Vagina (tissue), 2 donors: ENCODE results near the gene PXDN. TPM values are rescaled to one million over a fixed set of nuclear protein-coding genes. Genes with fewer than 3 reads are reported as not detected.

ENCODE experiments used
- DNase-seq, 2 donors: peaks; one replicate each; pipeline ENCODE4 v3.0.0-alpha.2; 2017; ENCODE audit errors: extremely low spot score in 2 of 2
- H3K27ac ChIP-seq: fragments of 200-600 bp; sonication (generic); one replicate; pipeline ENCODE4 v1.5.1; 2019
- H3K27me3 ChIP-seq: fragments of 200-600 bp; sonication (generic); one replicate; pipeline ENCODE4 v1.5.1; 2019
- H3K36me3 ChIP-seq, 2 donors: fragments of 200-600 bp; sonication (generic); one replicate each; pipeline ENCODE4 v1.5.1; 2017 to 2019
- H3K4me1 ChIP-seq: fragments of 200-600 bp; sonication (generic); one replicate; pipeline ENCODE4 v1.5.1; 2019
- H3K4me3 ChIP-seq, 2 donors: fragments of 200-600 bp; sonication (generic); 1 replicate in 1 of 2; 2 replicates in 1 of 2; pipeline ENCODE4 v1.5.1; 2016 to 2019
- H3K9me3 ChIP-seq: fragments of 200-600 bp; sonication (generic); one replicate; pipeline ENCODE4 v1.5.1; 2019
- POLR2A ChIP-seq, 2 donors: fragments of 450-650 bp; IDR thresholded peaks; one replicate each; pipeline ENCODE4 v1.6.1; 2017; ENCODE audit warnings: antibody characterized with exemption in 2 of 2, mild to moderate bottlenecking in 2 of 2, moderate library complexity in 2 of 2
- POLR2AphosphoS5 ChIP-seq, 2 donors: sonication (generic); formaldehyde crosslinking; IDR thresholded peaks; one replicate each; pipeline ENCODE4 v1.9.0; 2017; ENCODE audit warnings: antibody characterized with exemption in 2 of 2, mild to moderate bottlenecking in 2 of 2, low read depth in 1 of 2; ENCODE audit not compliant: insufficient read depth in 1 of 2
- intact Hi-C: fragments of 100-400 bp; cut with DNase I; formaldehyde crosslinking; loops from one replicate; pipeline ENCODE4 v1.15.1; 2023
- total RNA-seq: library from RNA; depleted of rRNA; stranded (reverse); fragments of >200 nt; gene quantifications from one replicate; pipeline ENCODE4 v1.2.3, GENCODE V29; 2016
- TF ChIP-seq, protein P1 (sequence below), 3 experiments: fragments of 450-650 bp in 2 of 3; fragments of 200-600 bp in 1 of 3; sonication (generic) in 1 of 3; IDR thresholded peaks; one replicate each; pipeline ENCODE4 v1.5.1; 2017 to 2019; ENCODE audit warnings: antibody characterized with exemption in 3 of 3, mild to moderate bottlenecking in 2 of 3, moderate library complexity in 2 of 3

The PXDN gene
- total RNA-seq, 1 donor from 2014 or later: 33.6 TPM

DNA sequence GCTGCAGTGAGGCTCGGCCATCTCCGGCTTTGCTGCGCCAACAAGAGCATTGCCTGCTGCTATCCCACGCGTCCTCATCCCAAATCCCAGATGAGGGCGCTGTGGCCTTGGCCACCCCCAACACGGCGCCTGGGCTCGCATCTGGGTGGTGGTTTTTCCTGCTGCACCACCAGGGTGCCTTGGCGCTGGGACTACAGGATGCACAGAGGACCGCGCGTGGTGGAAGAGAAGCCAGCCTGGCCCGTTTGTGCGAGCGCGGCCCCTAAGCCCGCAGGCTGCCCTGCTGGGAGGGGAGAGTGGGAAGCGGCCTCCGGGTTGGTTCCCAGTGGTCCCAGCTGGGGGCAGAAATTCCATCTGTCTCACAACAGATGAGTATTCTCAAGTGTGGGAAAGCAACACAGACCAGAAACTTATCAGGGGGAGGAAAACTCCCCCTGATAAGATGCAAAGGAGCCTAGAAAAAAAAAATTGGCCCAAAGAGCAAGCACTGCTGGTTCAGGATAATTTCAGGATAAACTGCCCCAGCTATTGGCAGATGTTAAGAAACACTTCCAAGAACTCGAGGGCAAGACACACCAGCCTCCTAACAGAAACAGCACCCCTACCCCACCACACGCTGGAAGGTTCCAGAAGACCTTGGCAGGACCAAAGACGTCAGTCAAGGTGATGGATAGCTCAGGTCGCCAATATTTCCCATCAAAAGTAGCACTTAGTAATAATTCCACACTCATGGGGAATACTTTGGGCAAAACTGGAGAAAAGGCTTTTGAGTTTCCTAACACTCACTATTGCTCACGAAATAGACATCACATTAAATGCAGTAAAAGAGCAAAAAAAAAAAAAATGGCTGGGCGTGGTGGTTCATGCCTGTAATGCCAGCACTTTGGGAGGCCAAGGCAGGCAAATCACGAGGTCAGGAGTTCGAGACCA, 152.1 kb downstream of the PXDN start:
- Histone ChIP-seq H3K4me1 (peaks cover 16% of the 10 kb centered on the region), H3K27ac (peak overlapping the region; percentile 16), H3K27me3 (no peaks in the 10 kb centered on the region), H3K9me3 (no peaks in the 10 kb centered on the region), H3K4me3 (peak overlapping the region in 1 of 2 donors; percentile 13), H3K36me3 (no peaks in the 10 kb centered on the region)
- intact Hi-C loops: loop anchor here (5.0 kb wide), 1 partner anchor 155 kb away; no protein-coding TSS in a partner anchor
- TF ChIP-seq, protein P1, sequence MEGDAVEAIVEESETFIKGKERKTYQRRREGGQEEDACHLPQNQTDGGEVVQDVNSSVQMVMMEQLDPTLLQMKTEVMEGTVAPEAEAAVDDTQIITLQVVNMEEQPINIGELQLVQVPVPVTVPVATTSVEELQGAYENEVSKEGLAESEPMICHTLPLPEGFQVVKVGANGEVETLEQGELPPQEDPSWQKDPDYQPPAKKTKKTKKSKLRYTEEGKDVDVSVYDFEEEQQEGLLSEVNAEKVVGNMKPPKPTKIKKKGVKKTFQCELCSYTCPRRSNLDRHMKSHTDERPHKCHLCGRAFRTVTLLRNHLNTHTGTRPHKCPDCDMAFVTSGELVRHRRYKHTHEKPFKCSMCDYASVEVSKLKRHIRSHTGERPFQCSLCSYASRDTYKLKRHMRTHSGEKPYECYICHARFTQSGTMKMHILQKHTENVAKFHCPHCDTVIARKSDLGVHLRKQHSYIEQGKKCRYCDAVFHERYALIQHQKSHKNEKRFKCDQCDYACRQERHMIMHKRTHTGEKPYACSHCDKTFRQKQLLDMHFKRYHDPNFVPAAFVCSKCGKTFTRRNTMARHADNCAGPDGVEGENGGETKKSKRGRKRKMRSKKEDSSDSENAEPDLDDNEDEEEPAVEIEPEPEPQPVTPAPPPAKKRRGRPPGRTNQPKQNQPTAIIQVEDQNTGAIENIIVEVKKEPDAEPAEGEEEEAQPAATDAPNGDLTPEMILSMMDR (IDR thresholded peaks at IDR 0.05): peak in 2 of 3 experiments; percentile 32 to 71
- TF ChIP-seq POLR2A (IDR thresholded peaks at IDR 0.05) (no peak), POLR2AphosphoS5 (IDR thresholded peaks at IDR 0.05; ENCODE audit: insufficient read depth in 1 of 2, low read depth in 1 of 2) (peak in 1 of 2 donors; percentile 79)
- DNase-seq: no peak

DNA sequence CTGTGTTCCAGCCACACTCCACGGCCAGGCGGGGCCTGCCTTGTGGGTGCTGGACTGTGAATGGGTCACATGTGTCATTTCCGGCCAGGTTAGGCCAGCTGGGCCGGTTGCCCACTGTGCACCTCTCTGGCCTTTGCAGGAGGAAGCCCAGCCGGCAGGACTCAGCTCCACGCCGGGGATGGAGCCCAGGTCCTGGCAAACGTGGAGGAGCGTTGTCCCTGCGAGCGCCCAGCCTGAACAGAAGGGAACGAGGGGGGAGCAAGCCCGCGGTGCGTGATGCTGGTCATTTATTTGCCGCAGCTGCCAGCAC, 152.9 kb downstream of the PXDN start:
- no peak for DNase-seq
- no peaks in the 10 kb centered on the region for H3K36me3 ChIP-seq
- H3K4me3 ChIP-seq: no peak overlapping the region
- H3K4me1 ChIP-seq: peaks cover 16% of the 10 kb centered on the region
- intact Hi-C loops: loop anchor here (5.0 kb wide), 1 partner anchor 156 kb away; no protein-coding TSS in a partner anchor
- TF ChIP-seq POLR2AphosphoS5 (IDR thresholded peaks at IDR 0.05; ENCODE audit: insufficient read depth in 1 of 2, low read depth in 1 of 2) (no peak), POLR2A (IDR thresholded peaks at IDR 0.05) (no peak)
- TF ChIP-seq, protein P1 (IDR thresholded peaks at IDR 0.05): no peak
- no peaks in the 10 kb centered on the region for H3K9me3 ChIP-seq
- H3K27me3 ChIP-seq: no peaks in the 10 kb centered on the region
- H3K27ac ChIP-seq: no peak overlapping the region

GRCh38 chr2:1590596-1591460, 153.5 kb downstream of the PXDN start:
- H3K9me3 ChIP-seq: no peaks in the 10 kb centered on the region
- intact Hi-C loops: loop anchor here (5.0 kb wide), 1 partner anchor 156 kb away; no protein-coding TSS in a partner anchor
- TF ChIP-seq POLR2AphosphoS5 (IDR thresholded peaks at IDR 0.05; ENCODE audit: insufficient read depth in 1 of 2, low read depth in 1 of 2) (no peak), POLR2A (IDR thresholded peaks at IDR 0.05) (no peak)
- TF ChIP-seq, protein P1 (IDR thresholded peaks at IDR 0.05): no peak
- DNase-seq: no peak
- H3K27me3 ChIP-seq: no peaks in the 10 kb centered on the region
- peaks cover 16% of the 10 kb centered on the region for H3K4me1 ChIP-seq
- no peak overlapping the region for H3K27ac ChIP-seq
- H3K36me3 ChIP-seq: no peaks in the 10 kb centered on the region
- no peak overlapping the region for H3K4me3 ChIP-seq

GRCh38 chr2:1588978-1589621, 155.2 kb downstream of the PXDN start:
- H3K9me3 ChIP-seq: no peaks in the 10 kb centered on the region
- no peak overlapping the region for H3K4me3 ChIP-seq
- peaks cover 16% of the 10 kb centered on the region for H3K4me1 ChIP-seq
- TF ChIP-seq, protein P1 (IDR thresholded peaks at IDR 0.05): no peak
- TF ChIP-seq POLR2A (IDR thresholded peaks at IDR 0.05) (no peak), POLR2AphosphoS5 (IDR thresholded peaks at IDR 0.05; ENCODE audit: insufficient read depth in 1 of 2, low read depth in 1 of 2) (no peak)
- H3K36me3 ChIP-seq: no peaks in the 10 kb centered on the region
- H3K27me3 ChIP-seq: no peaks in the 10 kb centered on the region
- no peak for DNase-seq
- H3K27ac ChIP-seq: no peak overlapping the region
- intact Hi-C loops: no loop called here
